Mucosa of rectum (tissue), 2 donors: Measurements from ENCODE around the gene SYNC.
"Not testable (repeated sequence)": the region's sequence is repeated elsewhere in the genome, so short reads cannot be mapped to it uniquely, and the experiment has no call there.

ENCODE experiments used
- H3K27ac ChIP-seq, 2 donors: one replicate each; pipeline ENCODE4 v1.7.0; 2013; ENCODE audit warnings: inconsistent platforms in 2 of 2, low read depth in 2 of 2, low read length in 2 of 2
- H3K27me3 ChIP-seq, 2 donors: one replicate each; pipeline ENCODE4 v1.7.0; 2013; ENCODE audit warnings: low read length in 2 of 2; ENCODE audit not compliant: control insufficient read depth in 2 of 2, insufficient read depth in 2 of 2
- H3K36me3 ChIP-seq, 2 donors: one replicate each; pipeline ENCODE4 v1.7.0; 2013; ENCODE audit warnings: low read length in 2 of 2; ENCODE audit not compliant: control insufficient read depth in 2 of 2, insufficient read depth in 2 of 2
- H3K4me1 ChIP-seq, 2 donors: one replicate each; pipeline ENCODE4 v1.7.0; 2013; ENCODE audit warnings: low read length in 2 of 2, mild to moderate bottlenecking in 1 of 2; ENCODE audit not compliant: control insufficient read depth in 2 of 2, insufficient read depth in 2 of 2
- H3K4me3 ChIP-seq, 2 donors: one replicate each; pipeline ENCODE4 v1.7.0; 2013; ENCODE audit warnings: low read length in 2 of 2
- H3K9ac ChIP-seq, 2 donors: one replicate each; pipeline ENCODE4 v1.7.0; 2013; ENCODE audit warnings: low read length in 2 of 2, low read depth in 1 of 2, mild to moderate bottlenecking in 1 of 2
- H3K9me3 ChIP-seq, 2 donors: one replicate each; pipeline ENCODE4 v1.7.0; 2013; ENCODE audit warnings: low read length in 2 of 2; ENCODE audit not compliant: control insufficient read depth in 2 of 2
- donor health status: healthy.
- donor health status: Normal muscosa, but diverticular disease.

SYNC gene

GRCh38 chr1:32711221-32711620 is 8.7 kb upstream of the SYNC start:
- not testable (repeated sequence) for H3K27ac ChIP-seq, H3K27me3 ChIP-seq, H3K9me3 ChIP-seq, H3K36me3 ChIP-seq, H3K9ac ChIP-seq, H3K4me3 ChIP-seq
- H3K4me1 ChIP-seq: peaks cover 13 to 15% of the 10 kb centered on the region in 2 donors

GRCh38 chr1:32709476-32709875 is 6.9 kb upstream of the SYNC start:
- H3K27me3 ChIP-seq: no peaks in the 10 kb centered on the region
- H3K9ac ChIP-seq: no peak overlapping the region
- no peak overlapping the region for H3K4me3 ChIP-seq
- H3K36me3 ChIP-seq: no peaks in the 10 kb centered on the region
- H3K9me3 ChIP-seq: no peaks in the 10 kb centered on the region
- peaks cover 5 to 7% of the 10 kb centered on the region in 2 donors for H3K4me1 ChIP-seq
- H3K27ac ChIP-seq: no peak overlapping the region

- no peaks in the 10 kb centered on the region for H3K27me3 ChIP-seq
- no peaks in the 10 kb centered on the region for H3K9me3 ChIP-seq
- H3K4me3 ChIP-seq: no peak overlapping the region
- H3K36me3 ChIP-seq: no peaks in the 10 kb centered on the region
- peaks cover 5 to 7% of the 10 kb centered on the region in 2 donors for H3K4me1 ChIP-seq
- H3K9ac ChIP-seq: no peak overlapping the region
- no peak overlapping the region for H3K27ac ChIP-seq
Observed at GRCh38 chr1:32709075-32709474, 6.5 kb upstream of the SYNC start.

GRCh38 chr1:32706491-32706890 is 3.9 kb upstream of the SYNC start:
- H3K4me1 ChIP-seq: peaks cover 14 to 16% of the 10 kb centered on the region in 2 donors
- no peak overlapping the region for H3K4me3 ChIP-seq
- no peak overlapping the region for H3K27ac ChIP-seq
- H3K36me3 ChIP-seq: no peaks in the 10 kb centered on the region
- H3K27me3 ChIP-seq: no peaks in the 10 kb centered on the region
- no peak overlapping the region for H3K9ac ChIP-seq
- no peaks in the 10 kb centered on the region for H3K9me3 ChIP-seq

- Histone ChIP-seq H3K36me3 (no peaks in the 10 kb centered on the region), H3K9ac (no peak overlapping the region), H3K4me3 (no peak overlapping the region), H3K4me1 (peaks cover 21% of the 10 kb centered on the region in 2 donors), H3K27me3 (no peaks in the 10 kb centered on the region), H3K9me3 (no peaks in the 10 kb centered on the region), H3K27ac (no peak overlapping the region)
Observed at GRCh38 chr1:32705516-32705915, 2.9 kb upstream of the SYNC start.

- no peaks in the 10 kb centered on the region for H3K36me3 ChIP-seq
- H3K4me1 ChIP-seq: peaks cover 21% of the 10 kb centered on the region in 2 donors
- peak overlapping the region; percentile 68 to 83 for H3K9ac ChIP-seq
- peak overlapping the region; percentile 72 to 75 for H3K4me3 ChIP-seq
- H3K9me3 ChIP-seq: no peaks in the 10 kb centered on the region
- H3K27ac ChIP-seq: peak overlapping the region; percentile 77 to 80
- H3K27me3 ChIP-seq: no peaks in the 10 kb centered on the region
Observed at GRCh38 chr1:32703479-32704291, 1.1 kb upstream of the SYNC start.

GRCh38 chr1:32701951-32702598 is 495 bp downstream of the SYNC start:
- no peaks in the 10 kb centered on the region for H3K36me3 ChIP-seq
- H3K9ac ChIP-seq: peak overlapping the region; percentile 56 to 83
- peak overlapping the region; percentile 77 to 80 for H3K27ac ChIP-seq
- no peaks in the 10 kb centered on the region for H3K27me3 ChIP-seq
- peak overlapping the region; percentile 72 to 75 for H3K4me3 ChIP-seq
- H3K4me1 ChIP-seq: peaks cover 21% of the 10 kb centered on the region in 2 donors
- no peaks in the 10 kb centered on the region for H3K9me3 ChIP-seq

GRCh38 chr1:32701421-32701911 is 1.1 kb downstream of the SYNC start:
- H3K4me3 ChIP-seq: peak overlapping the region; percentile 72 to 75
- no peaks in the 10 kb centered on the region for H3K27me3 ChIP-seq
- H3K9ac ChIP-seq: peak overlapping the region; percentile 47 to 83
- H3K27ac ChIP-seq: peak overlapping the region; percentile 77 to 80
- H3K9me3 ChIP-seq: no peaks in the 10 kb centered on the region
- H3K36me3 ChIP-seq: no peaks in the 10 kb centered on the region
- H3K4me1 ChIP-seq: peaks cover 21% of the 10 kb centered on the region in 2 donors

GRCh38 chr1:32696996-32697395 is 5.6 kb downstream of the SYNC start:
- H3K9me3 ChIP-seq, H3K9ac ChIP-seq, H3K36me3 ChIP-seq, H3K27me3 ChIP-seq, H3K4me3 ChIP-seq, H3K27ac ChIP-seq: not testable (repeated sequence)
- peaks cover 10 to 11% of the 10 kb centered on the region in 2 donors for H3K4me1 ChIP-seq

GRCh38 chr1:32696041-32696440 is 6.5 kb downstream of the SYNC start:
- Histone ChIP-seq H3K4me1 (peaks cover under 1 to 2% of the 10 kb centered on the region in 2 donors), H3K9ac (no peak overlapping the region), H3K36me3 (peaks cover 0 to 3% of the 10 kb centered on the region in 2 donors), H3K4me3 (no peak overlapping the region), H3K27me3 (no peaks in the 10 kb centered on the region), H3K9me3 (no peaks in the 10 kb centered on the region), H3K27ac (no peak overlapping the region)
